UCSD-AML1 (cell line): ENCODE results near the gene SCN4A.
"Not testable (repeated sequence)": the region's sequence is repeated elsewhere in the genome, so short reads cannot be mapped to it uniquely, and the experiment has no call there.

ENCODE experiments used
- DNase-seq: peaks from one replicate; lab custom pipeline; 2025; ENCODE audit not compliant: unreplicated experiment; lab: John Stamatoyannopoulos, UW

The SCN4A gene

DNA sequence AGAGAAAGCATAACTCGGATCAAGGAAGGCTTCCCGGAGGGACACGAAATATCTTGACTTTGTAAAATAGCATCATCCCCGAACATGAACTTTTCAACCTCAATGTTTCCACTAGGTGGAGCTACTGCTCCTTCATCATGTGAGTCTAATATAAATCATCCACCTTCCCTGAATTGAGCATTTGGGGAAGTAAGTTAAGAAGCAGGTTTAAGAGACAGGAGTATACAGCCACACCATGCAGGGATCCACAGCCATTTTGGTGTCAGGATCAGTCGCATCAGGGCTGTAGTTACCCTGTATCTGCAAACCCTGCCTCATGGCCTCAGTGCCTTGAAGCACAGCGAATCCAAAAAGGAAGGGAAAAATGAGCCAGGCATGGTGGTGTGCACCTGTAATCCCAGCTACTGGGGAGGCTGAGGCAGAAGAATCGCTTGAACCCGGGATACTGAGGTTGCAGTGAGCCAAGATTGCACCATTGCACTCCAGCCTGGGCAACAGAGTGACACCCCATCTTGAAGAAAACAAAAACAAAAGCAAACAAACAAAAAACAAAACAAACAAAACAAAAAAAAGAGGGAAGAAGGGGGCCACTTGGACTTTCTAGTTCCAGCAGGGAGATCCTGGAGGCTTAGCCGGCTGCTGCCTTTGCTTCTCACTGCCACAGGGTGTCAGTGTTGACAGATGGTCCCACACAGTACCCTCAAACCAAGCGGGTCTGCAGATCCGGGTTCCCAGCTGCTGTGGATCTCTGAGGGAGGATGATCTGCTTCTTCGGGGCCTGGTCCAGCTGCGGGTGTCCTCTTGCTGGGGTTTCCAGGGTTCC lies 83.5 kb downstream of the SCN4A start:
- not testable (repeated sequence) for DNase-seq
